GM21381 (cell line): Measurements from ENCODE around the gene MST1R.
"Not testable (repeated sequence)": the region's sequence is repeated elsewhere in the genome, so short reads cannot be mapped to it uniquely, and the experiment has no call there.

Source experiments
- ATAC-seq: cut with Tn5 transposase; IDR thresholded peaks from one replicate; pipeline ENCODE4 v1.9.1; 2021; ENCODE audit warnings: mild to moderate bottlenecking, moderate library complexity; ENCODE audit not compliant: unreplicated experiment

The MST1R gene

GRCh38 chr3:49912881-49913281 lies 9.2 kb upstream of the MST1R start:
- ATAC-seq: no peak

DNA sequence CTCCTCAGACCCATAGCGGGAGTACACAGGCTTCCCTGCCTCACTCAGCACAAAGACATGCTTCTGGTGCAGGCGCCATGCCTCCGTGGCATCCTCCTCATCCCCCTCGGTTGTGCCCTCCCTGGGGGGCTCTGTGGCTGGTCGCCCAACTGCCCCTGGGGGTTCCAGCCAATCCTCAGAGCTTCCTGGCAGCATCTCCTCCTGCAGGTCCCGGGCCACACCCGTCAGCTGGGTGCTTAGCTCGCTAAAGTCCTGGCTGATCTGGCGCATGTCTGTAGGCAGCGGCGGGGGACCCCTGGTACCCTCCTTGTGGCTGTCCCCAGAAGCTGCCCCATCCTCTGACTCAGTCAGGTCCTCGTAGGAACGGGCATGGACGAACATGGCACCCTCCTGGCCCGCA lies 7.9 kb upstream of the MST1R start:
- no peak for ATAC-seq

DNA sequence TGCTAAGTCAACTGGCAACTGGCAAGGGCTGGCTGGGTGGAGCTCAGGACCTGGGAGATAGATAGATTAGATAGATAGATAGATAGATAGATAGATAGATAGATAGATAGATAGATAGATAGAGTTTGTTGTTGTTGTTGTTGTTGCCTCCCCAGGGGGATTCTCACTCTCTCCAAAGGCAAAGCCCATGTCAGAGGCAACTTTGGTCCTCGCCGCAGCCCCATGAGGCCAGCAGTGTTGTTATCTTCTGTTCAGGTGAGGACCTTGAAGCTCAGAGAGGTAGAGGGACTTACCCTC lies 7.4 kb upstream of the MST1R start:
- ATAC-seq: no peak

DNA sequence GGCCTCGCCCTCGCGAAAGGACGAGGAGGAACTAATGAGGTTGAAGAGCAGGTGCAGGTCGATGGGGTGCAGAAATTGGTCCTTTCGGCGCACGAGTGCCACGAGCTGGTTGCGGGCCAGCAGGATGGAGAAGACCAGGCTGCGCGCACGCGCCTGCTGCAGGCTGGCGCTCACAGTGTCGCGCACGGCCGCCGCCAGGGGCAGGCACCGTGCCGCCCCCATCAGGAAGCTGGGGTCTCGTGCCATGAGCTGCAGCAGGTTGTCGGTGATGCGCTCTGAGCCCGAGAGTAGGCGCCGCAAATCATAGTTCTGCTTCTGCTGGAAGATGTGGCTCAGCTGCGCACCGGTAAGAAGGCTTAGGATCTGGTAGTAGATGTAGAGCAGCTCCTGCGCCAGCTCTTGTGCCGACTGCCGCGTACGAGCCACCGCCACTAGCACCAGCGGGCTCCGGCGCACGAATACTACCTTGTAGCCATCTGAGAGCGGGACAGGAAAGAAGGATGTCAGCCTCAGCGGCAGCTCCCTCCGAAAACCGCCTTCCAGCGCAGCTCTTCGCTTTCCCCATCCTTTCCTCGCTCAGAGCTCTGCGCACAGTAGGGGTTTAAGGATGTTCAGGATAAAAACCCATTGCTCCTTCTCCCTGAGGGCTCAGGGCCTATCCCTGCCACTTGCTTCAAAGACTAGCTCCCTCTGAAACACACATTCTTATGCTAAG lies 6.9 kb upstream of the MST1R start:
- no peak for ATAC-seq

- ATAC-seq: no peak
Measured at GRCh38 chr3:49908373-49909199, 4.9 kb upstream of the MST1R start.

DNA sequence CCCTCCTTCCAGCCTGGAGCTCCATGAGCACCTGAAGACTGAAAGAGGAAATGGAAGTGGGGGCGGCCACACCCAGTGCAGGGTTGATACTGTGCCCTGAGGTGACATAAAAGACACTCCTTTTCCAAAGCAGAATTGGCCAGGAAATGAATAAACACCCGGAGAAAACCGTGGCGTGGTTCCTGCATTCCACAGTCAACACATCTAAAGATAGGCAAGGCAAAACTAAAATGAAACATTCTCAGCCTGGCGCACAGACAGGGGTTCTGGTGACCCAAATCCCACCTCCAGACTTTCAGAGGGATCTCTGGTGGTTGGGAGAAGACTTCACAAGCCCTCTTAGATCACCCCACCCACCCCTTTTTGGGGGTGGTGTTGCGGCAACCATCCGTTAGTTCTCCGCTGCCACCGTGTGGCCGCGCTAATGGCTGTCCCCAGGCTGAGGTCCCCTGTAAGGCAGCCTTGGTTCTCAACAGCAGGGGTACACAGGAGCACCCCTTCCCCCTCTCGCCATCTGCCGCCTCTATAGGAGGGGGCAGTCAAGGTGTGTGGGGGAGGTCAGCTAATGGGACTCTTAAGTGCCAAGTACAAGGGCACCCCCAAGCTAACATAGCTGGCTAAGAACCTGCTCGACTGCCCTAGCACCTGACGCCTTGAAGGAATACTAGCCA lies 2.5 kb upstream of the MST1R start:
- no peak for ATAC-seq

DNA sequence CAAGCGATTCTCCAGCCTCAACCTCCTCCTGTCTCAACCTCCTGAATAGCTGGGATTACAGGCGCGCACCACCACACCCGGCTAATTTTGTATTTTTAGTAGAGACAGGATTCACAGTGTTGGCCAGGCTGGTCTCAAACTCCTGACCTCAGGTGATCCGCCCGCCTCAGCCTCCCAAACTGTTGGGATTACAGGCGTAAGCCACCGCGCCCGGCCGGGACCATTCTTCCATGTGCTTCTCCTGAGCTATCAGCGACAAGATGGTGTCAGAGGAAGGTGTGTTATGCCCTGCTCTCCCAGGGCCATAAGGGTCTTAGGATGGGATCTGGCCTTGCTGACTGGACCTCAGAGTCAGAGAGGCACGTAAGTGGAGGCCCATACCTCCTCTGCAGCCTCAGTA lies 775 bp upstream of the MST1R start:
- not testable (repeated sequence) for ATAC-seq

GRCh38 chr3:49902511-49903345 lies 945 bp downstream of the MST1R start:
- no peak for ATAC-seq

- ATAC-seq: no peak
Measured at GRCh38 chr3:49901366-49902339, 2.0 kb downstream of the MST1R start.

DNA sequence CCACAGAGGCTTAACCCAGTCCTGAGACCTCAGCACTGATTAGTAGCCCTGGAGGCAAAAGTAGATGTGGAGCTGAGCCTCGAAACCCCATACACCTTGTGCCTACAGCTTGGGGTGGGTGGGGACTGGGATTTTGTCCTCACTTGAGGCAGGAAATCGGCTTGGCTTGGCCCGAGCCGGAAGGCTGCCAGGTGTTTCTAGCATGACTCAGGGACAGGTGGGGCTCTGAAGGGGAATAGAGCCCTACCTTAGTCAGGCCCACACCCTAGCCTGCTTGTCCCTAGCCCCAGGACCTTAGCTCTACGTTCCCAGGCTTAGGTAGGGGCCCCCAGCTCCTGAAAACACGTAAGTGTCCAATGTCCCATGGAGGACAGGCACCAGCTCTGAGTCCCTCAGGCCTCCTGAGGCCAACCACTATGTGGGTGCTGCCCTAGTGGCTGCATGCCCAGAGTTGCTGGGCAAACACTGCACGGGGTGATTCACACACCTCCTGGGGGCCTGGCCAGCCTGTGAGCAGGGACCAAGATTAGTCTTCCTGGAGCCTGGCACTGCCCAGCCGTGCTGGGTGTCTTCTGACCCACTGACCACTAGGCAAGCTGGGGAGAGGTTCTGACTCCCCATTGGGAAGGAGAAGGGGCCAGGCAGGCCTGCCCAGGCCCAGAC lies 3.1 kb downstream of the MST1R start:
- ATAC-seq: no peak

DNA sequence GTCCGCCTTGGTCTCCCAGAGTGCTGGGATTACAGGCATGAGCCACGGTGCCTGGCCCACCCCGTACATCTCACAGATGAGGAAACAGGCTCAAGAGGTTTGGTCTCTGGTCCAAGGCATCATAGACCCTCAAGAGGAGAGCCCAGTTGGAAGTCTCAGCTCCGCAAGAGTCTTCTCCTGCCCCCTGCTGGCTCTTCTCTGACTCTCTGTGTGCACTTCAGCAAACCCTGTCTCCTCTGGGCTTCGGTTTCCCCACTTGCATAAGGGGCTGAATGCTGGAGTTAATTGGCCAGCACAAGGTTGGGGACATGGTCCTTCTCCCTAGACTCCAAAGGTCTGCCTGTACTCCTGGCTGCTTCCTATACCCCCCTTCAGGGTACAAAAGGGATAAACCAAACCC lies 3.9 kb downstream of the MST1R start:
- ATAC-seq: no peak

- ATAC-seq: no peak
Measured at GRCh38 chr3:49898991-49899390, 4.7 kb downstream of the MST1R start.

DNA sequence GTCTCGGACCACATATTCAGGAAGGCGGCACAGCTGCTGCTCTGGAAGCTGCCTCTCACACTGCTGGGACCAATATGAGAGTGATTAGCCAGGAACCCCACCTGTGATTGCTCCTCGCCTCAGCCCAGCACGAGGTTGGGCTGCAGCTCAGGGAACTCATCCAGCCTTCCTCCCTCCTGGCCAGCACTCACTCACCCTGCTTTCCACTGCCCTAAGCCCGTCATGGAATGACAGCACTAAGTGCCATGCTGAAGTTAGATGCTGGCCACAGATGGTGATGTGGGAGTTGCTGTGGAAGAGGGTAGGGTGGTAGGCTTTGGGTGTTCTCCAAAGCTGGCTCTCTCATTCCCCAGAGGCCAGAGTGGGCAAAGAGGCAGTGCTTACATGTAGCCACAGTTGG lies 7.3 kb downstream of the MST1R start:
- ATAC-seq: no peak

DNA sequence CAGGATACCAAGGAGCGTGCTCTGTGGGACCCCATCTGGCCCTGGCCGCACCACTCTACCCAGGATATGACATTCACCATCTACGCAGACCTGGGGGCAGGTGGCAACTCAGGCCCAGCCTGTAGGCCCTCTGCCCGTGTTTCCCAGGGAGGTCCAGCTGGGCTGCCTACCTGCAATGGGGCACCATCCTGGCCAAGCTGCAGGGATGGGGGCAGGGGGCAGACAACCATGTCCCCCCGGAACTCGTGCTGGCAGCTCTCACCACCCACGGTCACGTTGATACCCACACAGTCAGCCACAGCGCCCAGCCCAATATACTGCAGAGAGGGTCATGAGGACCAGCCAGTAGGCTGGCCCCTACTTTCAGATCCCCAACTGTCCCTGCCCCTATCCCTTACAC lies 7.9 kb downstream of the MST1R start:
- ATAC-seq: no peak

GRCh38 chr3:49889296-49889695 lies 14.4 kb downstream of the MST1R start:
- no peak for ATAC-seq

GRCh38 chr3:49886922-49887265 lies 16.8 kb downstream of the MST1R start:
- no peak for ATAC-seq

- ATAC-seq: no peak
Measured at GRCh38 chr3:49883998-49884397, 19.7 kb downstream of the MST1R start.

DNA sequence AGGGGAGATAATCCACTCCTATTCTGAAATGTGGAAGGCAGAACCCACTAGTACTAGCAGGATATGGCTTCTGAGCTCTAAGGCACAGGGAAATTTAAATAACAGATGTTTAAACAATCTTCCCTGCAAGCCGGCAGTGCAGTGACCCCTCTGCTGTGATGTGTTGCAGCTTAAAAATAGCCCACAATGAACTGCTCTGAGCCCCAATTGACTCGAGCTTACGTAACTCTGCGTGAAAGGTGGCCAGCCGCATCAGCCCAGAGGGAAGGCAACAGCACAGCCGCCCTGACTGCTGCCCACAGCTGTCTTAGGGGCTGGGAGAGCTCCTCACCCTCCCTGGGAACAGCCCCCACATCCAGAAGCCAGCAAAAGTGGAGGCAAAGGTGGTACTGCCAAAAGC lies 21.5 kb downstream of the MST1R start:
- ATAC-seq: no peak

GRCh38 chr3:49880581-49881315 lies 22.9 kb downstream of the MST1R start:
- ATAC-seq: no peak
